Endothelial cell (in vitro differentiated cells): ENCODE results near the gene PFN2. TPM values are rescaled to one million over a fixed set of nuclear protein-coding genes. Genes with fewer than 3 reads are reported as not detected.
"Not testable (repeated sequence)": the region's sequence is repeated elsewhere in the genome, so short reads cannot be mapped to it uniquely, and the experiment has no call there.

Experiments
- DNase-seq: peaks from one replicate; pipeline ENCODE4 v3.0.0; 2021; ENCODE audit warnings: low spot score
- H3K27ac Mint-ChIP-seq: one replicate; pipeline ENCODE4 v1.8.0; 2021; ENCODE audit warnings: mixed read lengths, inconsistent platforms; ENCODE audit not compliant: unreplicated experiment
- H3K27me3 Mint-ChIP-seq: one replicate; pipeline ENCODE4 v1.8.0; 2021; ENCODE audit warnings: mild to moderate bottlenecking, moderate library complexity, mixed read lengths, inconsistent platforms; ENCODE audit not compliant: unreplicated experiment
- H3K36me3 Mint-ChIP-seq: one replicate; pipeline ENCODE4 v1.8.0; 2021; ENCODE audit warnings: mild to moderate bottlenecking, low read depth, mixed read lengths, inconsistent platforms; ENCODE audit not compliant: unreplicated experiment
- H3K4me1 Mint-ChIP-seq: one replicate; pipeline ENCODE4 v1.8.0; 2021; ENCODE audit warnings: mild to moderate bottlenecking, mixed read lengths, inconsistent platforms; ENCODE audit not compliant: unreplicated experiment
- H3K4me3 Mint-ChIP-seq: one replicate; pipeline ENCODE4 v1.8.0; 2021; ENCODE audit warnings: mild to moderate bottlenecking, mixed read lengths, inconsistent platforms; ENCODE audit not compliant: unreplicated experiment
- H3K9me3 Mint-ChIP-seq: one replicate; pipeline ENCODE4 v1.8.0; 2021; ENCODE audit warnings: mixed read lengths, inconsistent platforms; ENCODE audit not compliant: unreplicated experiment
- CTCF ChIP-seq: fragments of 200-600 bp; sonication (generic); IDR thresholded peaks from one replicate; pipeline ENCODE4 v1.5.0; 2021; ENCODE audit warnings: antibody characterized with exemption; ENCODE audit not compliant: unreplicated experiment
- total RNA-seq: library from RNA; stranded (reverse); fragmentation: NEBNext Ultra II Directional; extraction: Animal tissue kit (Norgen Biotek cat#: 25700); gene quantifications from one replicate; pipeline ENCODE4 v1.2.1, GENCODE V29; 2021; ENCODE audit not compliant: unreplicated experiment

Gene PFN2
- total RNA-seq, 1 donor from 2014 or later = 102 TPM

GRCh38 chr3:149949181-149949580 is 21.5 kb downstream of the PFN2 start:
- no peak overlapping the region for H3K27ac Mint-ChIP-seq

GRCh38 chr3:149947231-149947630 is 23.5 kb downstream of the PFN2 start:
- Mint-ChIP-seq H3K9me3 (no peaks in the 10 kb centered on the region), H3K4me3 (no peak overlapping the region), H3K27me3 (no peaks in the 10 kb centered on the region), H3K36me3 (peaks cover 37% of the 10 kb centered on the region), H3K4me1 (no peaks in the 10 kb centered on the region), H3K27ac (no peak overlapping the region)
- DNase-seq = no peak
- no peak for TF ChIP-seq CTCF

More at GRCh38 chr3:149949181-149949580, 21.5 kb downstream of the PFN2 start:
- Mint-ChIP-seq H3K27me3 (no peaks in the 10 kb centered on the region), H3K9me3 (no peaks in the 10 kb centered on the region), H3K4me3 (no peak overlapping the region), H3K36me3 (peaks cover 31% of the 10 kb centered on the region), H3K4me1 (no peaks in the 10 kb centered on the region)
- no peak for TF ChIP-seq CTCF
- no peak for DNase-seq

GRCh38 chr3:149943966-149944365 is 26.7 kb downstream of the PFN2 start:
- DNase-seq, H3K27ac Mint-ChIP-seq, H3K4me3 Mint-ChIP-seq, H3K9me3 Mint-ChIP-seq, H3K27me3 Mint-ChIP-seq, H3K4me1 Mint-ChIP-seq: not testable (repeated sequence)
- H3K36me3 Mint-ChIP-seq = peaks cover 37% of the 10 kb centered on the region

- H3K4me1 Mint-ChIP-seq = no peaks in the 10 kb centered on the region
- H3K36me3 Mint-ChIP-seq = peaks cover 27% of the 10 kb centered on the region
- no peak for DNase-seq
These were observed 28.3 kb downstream of the PFN2 start for GRCh38 chr3:149942409-149942808.

GRCh38 chr3:149941946-149942345 is 28.7 kb downstream of the PFN2 start:
- H3K4me1 Mint-ChIP-seq = no peaks in the 10 kb centered on the region
- no peak overlapping the region for H3K27ac Mint-ChIP-seq
- no peak overlapping the region for H3K4me3 Mint-ChIP-seq
- no peaks in the 10 kb centered on the region for H3K9me3 Mint-ChIP-seq
- TF ChIP-seq CTCF = no peak
- H3K27me3 Mint-ChIP-seq = no peaks in the 10 kb centered on the region
- no peak for DNase-seq
- peaks cover 25% of the 10 kb centered on the region for H3K36me3 Mint-ChIP-seq

More at GRCh38 chr3:149942409-149942808, 28.3 kb downstream of the PFN2 start:
- Mint-ChIP-seq H3K27me3 (no peaks in the 10 kb centered on the region), H3K9me3 (no peaks in the 10 kb centered on the region), H3K4me3 (no peak overlapping the region), H3K27ac (no peak overlapping the region)
- no peak for TF ChIP-seq CTCF
